AG10803 (cell line): ENCODE results near the gene DOCK3.

Experiments used
- DNase-seq: peaks from one replicate; pipeline ENCODE4 v3.0.0; 2010; ENCODE audit warnings: low read depth
- H3K4me3 ChIP-seq: 2 replicates; pipeline ENCODE4 v1.5.1; 2011; ENCODE audit warnings: mild to moderate bottlenecking, low read length, control low read depth
- CTCF ChIP-seq: conservative IDR thresholded peaks from 2 replicates; pipeline ENCODE4 v1.5.1; 2011; ENCODE audit warnings: mild to moderate bottlenecking, low read length, control low read depth, inconsistent platforms

Gene DOCK3

GRCh38 chr3:50630394-50630793 is 44.3 kb upstream of the DOCK3 start:
- TF ChIP-seq CTCF: no peak
- no peak for DNase-seq
- no peak overlapping the region for H3K4me3 ChIP-seq

- no peak for TF ChIP-seq CTCF
- no peak for DNase-seq
- H3K4me3 ChIP-seq: no peak overlapping the region
Measured at GRCh38 chr3:50630877-50631276, 43.9 kb upstream of the DOCK3 start.

GRCh38 chr3:50632450-50632849 is 42.3 kb upstream of the DOCK3 start:
- TF ChIP-seq CTCF: no peak
- no peak for DNase-seq
- no peak overlapping the region for H3K4me3 ChIP-seq

- no peak for TF ChIP-seq CTCF
- H3K4me3 ChIP-seq: no peak overlapping the region
- no peak for DNase-seq
Measured at GRCh38 chr3:50633230-50633790, 41.4 kb upstream of the DOCK3 start.

GRCh38 chr3:50635066-50635465 is 39.7 kb upstream of the DOCK3 start:
- DNase-seq: no peak
- TF ChIP-seq CTCF: no peak
- H3K4me3 ChIP-seq: no peak overlapping the region

- DNase-seq: no peak
- TF ChIP-seq CTCF: no peak
- H3K4me3 ChIP-seq: no peak overlapping the region
Measured at GRCh38 chr3:50637011-50637410, 37.7 kb upstream of the DOCK3 start.

- H3K4me3 ChIP-seq: no peak overlapping the region
- DNase-seq: no peak
- no peak for TF ChIP-seq CTCF
Measured at GRCh38 chr3:50637945-50638344, 36.8 kb upstream of the DOCK3 start.
